ENCODE results near the gene TEAD1.

DNA sequence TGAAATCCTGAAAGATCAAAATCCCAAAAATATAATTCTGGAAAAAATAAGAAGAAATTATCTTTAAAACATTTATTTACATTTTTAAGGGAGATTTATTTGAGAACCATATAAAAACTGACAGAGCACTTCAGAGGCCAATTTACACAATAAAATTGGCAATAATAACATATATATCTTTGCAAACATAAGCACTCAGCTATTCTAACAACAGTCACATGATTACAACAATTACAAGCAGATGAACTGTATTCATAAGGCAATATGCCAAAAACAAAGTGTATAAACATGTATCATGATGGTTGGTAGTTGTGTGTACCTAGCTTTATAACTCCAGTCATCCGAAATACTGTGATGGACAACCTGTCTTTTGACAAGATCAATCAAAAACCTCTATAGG lies 317.2 kb downstream of the TEAD1 start:
- TF ChIP-seq, protein P1, sequence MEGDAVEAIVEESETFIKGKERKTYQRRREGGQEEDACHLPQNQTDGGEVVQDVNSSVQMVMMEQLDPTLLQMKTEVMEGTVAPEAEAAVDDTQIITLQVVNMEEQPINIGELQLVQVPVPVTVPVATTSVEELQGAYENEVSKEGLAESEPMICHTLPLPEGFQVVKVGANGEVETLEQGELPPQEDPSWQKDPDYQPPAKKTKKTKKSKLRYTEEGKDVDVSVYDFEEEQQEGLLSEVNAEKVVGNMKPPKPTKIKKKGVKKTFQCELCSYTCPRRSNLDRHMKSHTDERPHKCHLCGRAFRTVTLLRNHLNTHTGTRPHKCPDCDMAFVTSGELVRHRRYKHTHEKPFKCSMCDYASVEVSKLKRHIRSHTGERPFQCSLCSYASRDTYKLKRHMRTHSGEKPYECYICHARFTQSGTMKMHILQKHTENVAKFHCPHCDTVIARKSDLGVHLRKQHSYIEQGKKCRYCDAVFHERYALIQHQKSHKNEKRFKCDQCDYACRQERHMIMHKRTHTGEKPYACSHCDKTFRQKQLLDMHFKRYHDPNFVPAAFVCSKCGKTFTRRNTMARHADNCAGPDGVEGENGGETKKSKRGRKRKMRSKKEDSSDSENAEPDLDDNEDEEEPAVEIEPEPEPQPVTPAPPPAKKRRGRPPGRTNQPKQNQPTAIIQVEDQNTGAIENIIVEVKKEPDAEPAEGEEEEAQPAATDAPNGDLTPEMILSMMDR (IDR thresholded peaks at IDR 0.05), result no peak
- TF ChIP-seq ZFX (IDR thresholded peaks at IDR 0.05; ENCODE audit: borderline replicate concordance), result no peak

Measured in 22Rv1 (cell line).